ENCODE results near the gene STT3A.

DNA sequence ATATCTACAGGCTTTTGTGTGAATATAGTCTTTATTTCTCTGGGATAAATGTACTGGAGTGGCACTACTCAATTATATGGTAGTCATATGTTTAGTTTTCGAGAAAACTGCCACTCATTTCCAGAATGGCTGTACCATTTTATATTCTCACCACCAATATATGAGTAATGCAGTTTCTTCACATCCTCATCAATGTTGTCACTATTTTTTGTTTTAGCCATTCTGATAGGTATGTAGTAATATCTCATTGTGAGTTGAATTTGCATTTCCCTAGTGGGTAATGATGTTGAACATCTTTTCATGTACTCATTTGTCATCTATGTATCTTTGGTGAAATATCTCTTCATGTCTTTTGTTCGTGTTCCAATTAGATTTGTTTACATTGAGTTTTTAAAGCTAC lies 70.0 kb downstream of the STT3A start:
- TF ChIP-seq, protein P1, sequence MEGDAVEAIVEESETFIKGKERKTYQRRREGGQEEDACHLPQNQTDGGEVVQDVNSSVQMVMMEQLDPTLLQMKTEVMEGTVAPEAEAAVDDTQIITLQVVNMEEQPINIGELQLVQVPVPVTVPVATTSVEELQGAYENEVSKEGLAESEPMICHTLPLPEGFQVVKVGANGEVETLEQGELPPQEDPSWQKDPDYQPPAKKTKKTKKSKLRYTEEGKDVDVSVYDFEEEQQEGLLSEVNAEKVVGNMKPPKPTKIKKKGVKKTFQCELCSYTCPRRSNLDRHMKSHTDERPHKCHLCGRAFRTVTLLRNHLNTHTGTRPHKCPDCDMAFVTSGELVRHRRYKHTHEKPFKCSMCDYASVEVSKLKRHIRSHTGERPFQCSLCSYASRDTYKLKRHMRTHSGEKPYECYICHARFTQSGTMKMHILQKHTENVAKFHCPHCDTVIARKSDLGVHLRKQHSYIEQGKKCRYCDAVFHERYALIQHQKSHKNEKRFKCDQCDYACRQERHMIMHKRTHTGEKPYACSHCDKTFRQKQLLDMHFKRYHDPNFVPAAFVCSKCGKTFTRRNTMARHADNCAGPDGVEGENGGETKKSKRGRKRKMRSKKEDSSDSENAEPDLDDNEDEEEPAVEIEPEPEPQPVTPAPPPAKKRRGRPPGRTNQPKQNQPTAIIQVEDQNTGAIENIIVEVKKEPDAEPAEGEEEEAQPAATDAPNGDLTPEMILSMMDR (IDR thresholded peaks at IDR 0.05; ENCODE audit: extremely low read depth in 1 of 2, insufficient read depth in 1 of 2, low read depth in 1 of 2, low read length in 2 of 2), result no peak
- TF ChIP-seq POLR2A (IDR thresholded peaks at IDR 0.05; ENCODE audit: low read depth, low read length), result no peak

All from endothelial cell of umbilical vein (primary cell).